HCT116 (cell line): ENCODE results near the gene ZNF521. TPM values are rescaled to one million over a fixed set of nuclear protein-coding genes. Genes with fewer than 3 reads are reported as not detected.

Experiments used
- ATAC-seq: fragments of 200-7000 bp; cut with Tn5 transposase; 2 replicates; pipeline ENCODE4 v1.9.1; 2020; ENCODE audit warnings: mild to moderate bottlenecking, moderate library complexity
- BruUV-seq: library from RNA; stranded (reverse); fragments of 400-500 nt; replicated peaks from 2 replicates; lab custom pipeline; 2021; lab: Mats Ljungman, UMichigan
- CTCF ChIA-PET: fragments of 300-600 bp; sonication (Branson Sonifier 250); formaldehyde crosslinking; loops from one replicate; lab custom pipeline; 2021; ENCODE audit warnings: antibody characterized with exemption; lab: Charles Lee
- POLR2A ChIA-PET: fragments of 300-600, 350-600 bp; sonication (Branson Sonifier 250); formaldehyde crosslinking; loops from one replicate; lab custom pipeline; 2021; ENCODE audit warnings: antibody characterized with exemption; lab: Charles Lee
- RAD21 ChIA-PET, 2 experiments: fragments of 300-600 bp; sonication (Branson Sonifier 250); formaldehyde crosslinking; loops; one replicate each; lab custom pipeline; 2023; ENCODE audit warnings: low total read pairs in 2 of 2; ENCODE audit not compliant: uncharacterized antibody in 2 of 2, unreplicated experiment in 2 of 2, low non-redundant PET in 1 of 2; lab: Charles Lee
- DNase-seq: peaks from one replicate; pipeline ENCODE4 v3.0.0-alpha.2; 2010; ENCODE audit warnings: low read depth, low spot score
- H2AFZ ChIP-seq: fragments of 200-600 bp; shearing (Covaris generic), sonication (generic); 2 replicates; pipeline ENCODE4 v1.6.1; 2017; ENCODE audit warnings: low read depth, mixed run types, mixed read lengths, antibody characterized with exemption, low read length; ENCODE audit not compliant: poor library complexity, severe bottlenecking
- H3K27ac ChIP-seq: 2 replicates; pipeline ENCODE4 v1.5.1; 2012; ENCODE audit warnings: low read depth, low read length
- H3K27me3 ChIP-seq: fragments of 200-600 bp; sonication (generic); 2 replicates; pipeline ENCODE4 v1.6.1; 2016; ENCODE audit warnings: mixed run types, low read length, mixed read lengths; ENCODE audit not compliant: insufficient read depth
- H3K36me3 ChIP-seq, 2 experiments: fragments of 200-500 bp in 1 of 2; fragments of 200-600 bp in 1 of 2; sonication (Bioruptor generic) in 1 of 2; sonication (generic) in 1 of 2; 2 replicates each; pipeline versions ENCODE4 v1.5.1 to v1.6.1; 2014 to 2016; ENCODE audit warnings: low read length in 2 of 2, inconsistent platforms in 1 of 2, mixed read lengths in 1 of 2, mixed run types in 1 of 2; ENCODE audit not compliant: insufficient read depth in 2 of 2, control insufficient read depth in 1 of 2
- H3K4me1 ChIP-seq, 2 experiments: fragments of 200-600 bp in 1 of 2; sonication (generic) in 1 of 2; 2 replicates each; pipeline versions ENCODE4 v1.5.1 to v1.6.1; 2012 to 2017; ENCODE audit warnings: low read length in 2 of 2, inconsistent platforms in 1 of 2, mild to moderate bottlenecking in 1 of 2, mixed read lengths in 1 of 2, mixed run types in 1 of 2, moderate library complexity in 1 of 2; ENCODE audit not compliant: insufficient read depth in 2 of 2, control insufficient read depth in 1 of 2
- H3K4me2 ChIP-seq: fragments of 200-600 bp; sonication (generic); 2 replicates; pipeline ENCODE4 v1.6.1; 2017; ENCODE audit warnings: mixed run types, low read length, mixed read lengths
- H3K4me3 ChIP-seq, 2 experiments: fragments of 200-600 bp in 1 of 2; sonication (generic) in 1 of 2; replicated peaks in 1 of 2; 2 replicates each; pipeline ENCODE4 v1.5.1; 2011 to 2016; ENCODE audit warnings: low read length in 2 of 2, control low read depth in 1 of 2, low read depth in 1 of 2, mild to moderate bottlenecking in 1 of 2, mixed read lengths in 1 of 2, mixed run types in 1 of 2
- H3K79me2 ChIP-seq: fragments of 200-600 bp; sonication (generic); 2 replicates; pipeline ENCODE4 v1.6.1; 2017; ENCODE audit warnings: mild to moderate bottlenecking, mixed run types, low read length, moderate library complexity, mixed read lengths; ENCODE audit not compliant: insufficient read depth
- H3K9ac ChIP-seq: fragments of 200-600 bp; sonication (generic); 2 replicates; pipeline ENCODE4 v1.6.1; 2016; ENCODE audit warnings: low read length, mixed read lengths
- H3K9me2 ChIP-seq: fragments of 200-600 bp; sonication (generic), shearing (Covaris generic); 2 replicates; pipeline ENCODE4 v1.6.1; 2017; ENCODE audit warnings: mixed run types, mild to moderate bottlenecking, moderate library complexity; ENCODE audit not compliant: insufficient read depth
- H3K9me3 ChIP-seq, 2 experiments: fragments of 200-500 bp in 1 of 2; fragments of 200-600 bp in 1 of 2; sonication (Bioruptor generic) in 1 of 2; sonication (generic) in 1 of 2; 2 replicates each; pipeline ENCODE4 v1.6.1; 2014 to 2017; ENCODE audit warnings: low read length in 2 of 2, mixed read lengths in 2 of 2, inconsistent platforms in 1 of 2, low read depth in 1 of 2, mild to moderate bottlenecking in 1 of 2, mixed run types in 1 of 2, moderate library complexity in 1 of 2; ENCODE audit not compliant: control insufficient read depth in 1 of 2, insufficient read depth in 1 of 2
- H4K20me1 ChIP-seq: fragments of 200-600 bp; sonication (generic), shearing (Covaris generic); 2 replicates; pipeline ENCODE4 v1.6.1; 2017; ENCODE audit warnings: mixed run types, mild to moderate bottlenecking, moderate library complexity; ENCODE audit not compliant: insufficient read depth
- ATF3 ChIP-seq: IDR thresholded peaks from 2 replicates; pipeline ENCODE4 v1.6.1; 2012
- CTCF ChIP-seq, 3 experiments: fragments of 200-600 bp in 1 of 3; sonication (generic) in 1 of 3; IDR thresholded peaks in 2 of 3; conservative IDR thresholded peaks in 1 of 3; 2 replicates each; pipeline ENCODE4 v1.5.1; 2012 to 2017; ENCODE audit warnings: low read depth in 2 of 3, low read length in 2 of 3, antibody characterized with exemption in 1 of 3, borderline replicate concordance in 1 of 3, control low read depth in 1 of 3, mild to moderate bottlenecking in 1 of 3, mixed read lengths in 1 of 3, mixed run types in 1 of 3, moderate library complexity in 1 of 3; ENCODE audit not compliant: insufficient read depth in 1 of 3
- ELF1 ChIP-seq: IDR thresholded peaks from 2 replicates; pipeline ENCODE4 v1.6.1; 2012; ENCODE audit warnings: low read depth, borderline replicate concordance
- FOSL1 ChIP-seq: IDR thresholded peaks from 2 replicates; pipeline ENCODE4 v1.6.1; 2012; ENCODE audit warnings: low read depth
- MAX ChIP-seq: IDR thresholded peaks from 2 replicates; pipeline ENCODE4 v1.6.1; 2012
- POLR2A ChIP-seq: IDR thresholded peaks from 2 replicates; pipeline ENCODE4 v1.7.0; 2011; ENCODE audit warnings: borderline replicate concordance; ENCODE audit not compliant: insufficient read depth, insufficient read length; ENCODE audit errors: extremely low read depth
- POLR2AphosphoS5 ChIP-seq: IDR thresholded peaks from 2 replicates; pipeline ENCODE4 v1.6.1; 2011; ENCODE audit warnings: mild to moderate bottlenecking, low read depth, low read length, moderate library complexity
- REST ChIP-seq: IDR thresholded peaks from 2 replicates; pipeline ENCODE4 v1.6.1; 2012; ENCODE audit warnings: low read depth
- SP1 ChIP-seq: IDR thresholded peaks from 2 replicates; pipeline ENCODE4 v1.6.1; 2012; ENCODE audit warnings: low read depth
- SRF ChIP-seq: IDR thresholded peaks from 2 replicates; pipeline ENCODE4 v1.6.1; 2012; ENCODE audit warnings: low read depth
- TCF7L2 ChIP-seq: IDR thresholded peaks from 2 replicates; pipeline ENCODE4 v1.7.0; 2011; ENCODE audit warnings: borderline replicate concordance, inconsistent platforms; ENCODE audit not compliant: insufficient read depth, insufficient read length; ENCODE audit errors: extremely low read depth
- ZBTB33 ChIP-seq: IDR thresholded peaks from 2 replicates; pipeline ENCODE4 v1.6.1; 2011; ENCODE audit warnings: mild to moderate bottlenecking, low read length, moderate library complexity; ENCODE audit not compliant: insufficient replicate concordance; ENCODE audit errors: extremely low read depth
- ZFX ChIP-seq: fragments of 450-650 bp; IDR thresholded peaks from 2 replicates; pipeline ENCODE4 v1.6.1; 2017
- intact Hi-C: fragments of 100-400 bp; cut with micrococcal nuclease; formaldehyde crosslinking; loops from 2 replicates; pipeline ENCODE4 v1.10.0; 2022
- total RNA-seq: library from RNA; stranded (reverse); gene quantifications from one replicate; pipeline ENCODE4 v1.2.1, GENCODE V29; 2021; ENCODE audit not compliant: unreplicated experiment

ZNF521 gene
- total RNA-seq, 1 experiment from 2014 or later, result 0.10 TPM

- Histone ChIP-seq H3K9ac (no peak overlapping the region), H3K4me2 (no peak overlapping the region), H2AFZ (no peak overlapping the region), H3K79me2 (no peaks in the 10 kb centered on the region), H4K20me1 (no peaks in the 10 kb centered on the region), H3K27ac (no peak overlapping the region), H3K4me1 (no peaks in the 10 kb centered on the region), H3K36me3 (no peaks in the 10 kb centered on the region), H3K27me3 (no peaks in the 10 kb centered on the region), H3K9me3 (no peaks in the 10 kb centered on the region), H3K9me2 (no peaks in the 10 kb centered on the region), H3K4me3 (no peak overlapping the region)
- no TSS peak for BruUV-seq
- ChIA-PET RAD21 (no interaction called here), CTCF (no interaction called here), POLR2A (no interaction called here)
- intact Hi-C loops, result no loop called here
- no peak for ATAC-seq
- DNase-seq, result no peak
- TF ChIP-seq REST (no peak), MAX (no peak), CTCF (IDR thresholded peaks at IDR 0.05 in 2 of 3, conservative IDR thresholded peaks at IDR 0.05 in 1 of 3; ENCODE audit: borderline replicate concordance in 1 of 3, insufficient read depth in 1 of 3, low read depth in 2 of 3, low read length in 2 of 3) (no peak), ZBTB33 (no peak), ELF1 (no peak), ATF3 (no peak), TCF7L2 (no peak), ZFX (no peak), POLR2AphosphoS5 (no peak), FOSL1 (no peak), POLR2A (no peak), SRF (no peak), SP1 (no peak)
- TF ChIP-seq, all 23 proteins: peak for 0
These were observed 46.4 kb downstream of the ZNF521 start for GRCh38 chr18:25305584-25305983.
